ENCODE data around the gene LAD1.

The LAD1 gene

GRCh38 chr1:201359031-201359872 lies 39.9 kb downstream of the LAD1 start:
- DNase-seq (ENCODE audit: insufficient read length, low spot score) (no peak), FAIRE-seq (no peak)

GRCh38 chr1:201358596-201358995 lies 40.5 kb downstream of the LAD1 start:
- no peak for TF ChIP-seq POLR2A (IDR thresholded peaks at IDR 0.05; ENCODE audit: low read depth, low read length)
- DNase-seq (ENCODE audit: insufficient read length, low spot score) (no peak), FAIRE-seq (no peak)

More at GRCh38 chr1:201359031-201359872, 39.9 kb downstream of the LAD1 start:
- no peak for TF ChIP-seq POLR2A (IDR thresholded peaks at IDR 0.05; ENCODE audit: low read depth, low read length)

- no peak for DNase-seq (ENCODE audit: insufficient read length, low spot score)
- no peak for FAIRE-seq
- TF ChIP-seq POLR2A (IDR thresholded peaks at IDR 0.05; ENCODE audit: low read depth, low read length), result no peak
These were observed 41.3 kb downstream of the LAD1 start for GRCh38 chr1:201357636-201358348.

GRCh38 chr1:201357211-201357610 lies 41.9 kb downstream of the LAD1 start:
- no peak for FAIRE-seq
- no peak for DNase-seq (ENCODE audit: insufficient read length, low spot score)
- no peak for TF ChIP-seq POLR2A (IDR thresholded peaks at IDR 0.05; ENCODE audit: low read depth, low read length)

- no peak for TF ChIP-seq POLR2A (IDR thresholded peaks at IDR 0.05; ENCODE audit: low read depth, low read length)
- FAIRE-seq (no peak), DNase-seq (ENCODE audit: insufficient read length, low spot score) (no peak)
These were observed 42.4 kb downstream of the LAD1 start for GRCh38 chr1:201356701-201357100.

GRCh38 chr1:201356236-201356635 lies 42.9 kb downstream of the LAD1 start:
- TF ChIP-seq POLR2A (IDR thresholded peaks at IDR 0.05; ENCODE audit: low read depth, low read length), result no peak
- FAIRE-seq (no peak), DNase-seq (ENCODE audit: insufficient read length, low spot score) (no peak)

GRCh38 chr1:201355471-201355870 lies 43.7 kb downstream of the LAD1 start:
- no peak for TF ChIP-seq POLR2A (IDR thresholded peaks at IDR 0.05; ENCODE audit: low read depth, low read length)
- no peak for DNase-seq (ENCODE audit: insufficient read length, low spot score)
- FAIRE-seq, result no peak

GRCh38 chr1:201354901-201355295 lies 44.2 kb downstream of the LAD1 start:
- FAIRE-seq (no peak), DNase-seq (ENCODE audit: insufficient read length, low spot score) (no peak)
- no peak for TF ChIP-seq POLR2A (IDR thresholded peaks at IDR 0.05; ENCODE audit: low read depth, low read length)

GRCh38 chr1:201354151-201354900 lies 44.8 kb downstream of the LAD1 start:
- TF ChIP-seq POLR2A (IDR thresholded peaks at IDR 0.05; ENCODE audit: low read depth, low read length), result no peak
- FAIRE-seq, result no peak

GRCh38 chr1:201353186-201353940 lies 45.8 kb downstream of the LAD1 start:
- DNase-seq (ENCODE audit: insufficient read length, low spot score) (no peak), FAIRE-seq (no peak)
- TF ChIP-seq POLR2A (IDR thresholded peaks at IDR 0.05; ENCODE audit: low read depth, low read length), result no peak

More at GRCh38 chr1:201354151-201354900, 44.8 kb downstream of the LAD1 start:
- DNase-seq (ENCODE audit: insufficient read length, low spot score), result no peak

GRCh38 chr1:201351617-201352016 lies 47.5 kb downstream of the LAD1 start:
- no peak for DNase-seq (ENCODE audit: insufficient read length, low spot score)
- FAIRE-seq, result no peak
- no peak for TF ChIP-seq POLR2A (IDR thresholded peaks at IDR 0.05; ENCODE audit: low read depth, low read length)

- DNase-seq (ENCODE audit: insufficient read length, low spot score) (no peak), FAIRE-seq (no peak)
- no peak for TF ChIP-seq POLR2A (IDR thresholded peaks at IDR 0.05; ENCODE audit: low read depth, low read length)
These were observed 48.2 kb downstream of the LAD1 start for GRCh38 chr1:201350884-201351283.

- FAIRE-seq, result no peak
- DNase-seq (ENCODE audit: insufficient read length, low spot score), result no peak
- TF ChIP-seq POLR2A (IDR thresholded peaks at IDR 0.05; ENCODE audit: low read depth, low read length), result no peak
These were observed 48.8 kb downstream of the LAD1 start for GRCh38 chr1:201350361-201350725.

All from H54 (cell line).